ENCODE results near the gene IFT52. TPM values are rescaled to one million over a fixed set of nuclear protein-coding genes. Genes with fewer than 3 reads are reported as not detected.

IFT52 gene
- total and polyA plus RNA-seq, 2 of the 8 experiments (the other 6 are each of a cell fraction or from before 2014, with no cell fraction given), result 35.6 to 40.4 TPM

DNA sequence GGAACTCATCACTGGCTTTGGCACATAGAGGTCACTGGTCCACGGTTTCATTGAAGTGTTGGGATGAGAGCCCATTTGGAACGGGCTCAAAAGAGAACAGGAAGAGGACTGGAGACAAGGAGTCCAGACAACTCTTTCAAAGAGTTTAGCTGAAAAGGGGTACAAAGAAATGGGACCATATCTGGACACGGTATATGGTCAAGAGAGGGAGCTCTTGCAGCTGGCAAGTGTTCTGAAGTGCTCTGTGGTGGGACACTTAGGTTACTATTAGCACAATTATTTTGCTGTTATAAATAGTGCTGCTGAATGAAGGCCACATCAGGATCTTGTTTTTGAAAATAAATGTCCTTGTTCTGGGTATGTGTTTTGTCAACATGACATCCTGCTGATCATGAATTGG is 27.3 kb upstream of the IFT52 start:
- FAIRE-seq, result no peak
- Histone ChIP-seq H2BK120ac (replicated peaks; ENCODE audit: low read depth, low read length) (no peak overlapping the region), H3K79me2 (ENCODE audit: control insufficient read depth in 1 of 2, insufficient read depth in 2 of 2, low read length in 2 of 2) (no peaks in the 10 kb centered on the region), H2BK15ac (ENCODE audit: low read length) (no peak overlapping the region), H3K18ac (ENCODE audit: extremely low read depth, low read length) (no peak overlapping the region), H4K91ac (replicated peaks; ENCODE audit: insufficient read length, low read length) (no peak overlapping the region), H4K8ac (ENCODE audit: extremely low read depth, insufficient read depth, low read length) (no peak overlapping the region), H3K4ac (replicated peaks; ENCODE audit: insufficient read length, low read depth, low read length) (no peak overlapping the region), H3K27ac (ENCODE audit: low read depth, low read length) (no peak overlapping the region), H2BK12ac (ENCODE audit: low read depth, low read length) (no peak overlapping the region), H4K20me1 (replicated peaks in 1 of 2; ENCODE audit: control insufficient read depth in 1 of 2, insufficient read depth in 2 of 2, low read length in 2 of 2) (no peaks in the 10 kb centered on the region), H2AFZ (ENCODE audit: low read length) (no peak overlapping the region), H3K4me1 (replicated peaks in 1 of 4; ENCODE audit: control insufficient read depth in 3 of 4, insufficient read depth in 4 of 4, low read length in 3 of 4) (no peaks in the 10 kb centered on the region; a peak in 1 of 7 replicates), H3K9me3 (ENCODE audit: insufficient read depth in 2 of 2, low read depth in 1 of 2, low read length in 1 of 2) (no peaks in the 10 kb centered on the region), H3K27me3 (replicated peaks in 1 of 4; ENCODE audit: control insufficient read depth in 3 of 4, extremely low read depth in 1 of 4, insufficient read depth in 3 of 4, low read length in 3 of 4) (no peaks in the 10 kb centered on the region), H2AK5ac (ENCODE audit: low read depth, low read length) (no peak overlapping the region), H3K14ac (ENCODE audit: insufficient read length) (no peak overlapping the region), H4K5ac (ENCODE audit: insufficient read length, low read depth, low read length) (no peak overlapping the region), H3K23ac (ENCODE audit: insufficient read length) (no peak overlapping the region), H2BK5ac (ENCODE audit: low read depth, low read length) (no peak overlapping the region), H3K4me3 (ENCODE audit: extremely low read depth in 1 of 4, insufficient read depth in 2 of 4, low read depth in 3 of 4, low read length in 4 of 4) (no peak overlapping the region), H3K9ac (replicated peaks in 1 of 4; ENCODE audit: extremely low read depth in 1 of 4, low read depth in 3 of 4, low read length in 3 of 4) (no peak overlapping the region), H2BK20ac (ENCODE audit: low read length) (no peak overlapping the region), H3K36me3 (ENCODE audit: control insufficient read depth in 2 of 4, insufficient read depth in 4 of 4, low read length in 3 of 4) (no peaks in the 10 kb centered on the region), H3K23me2 (ENCODE audit: low read depth, low read length) (peaks cover 5% of the 10 kb centered on the region), H3K79me1 (ENCODE audit: low read depth, low read length) (no peaks in the 10 kb centered on the region), H3K4me2 (ENCODE audit: insufficient read depth in 1 of 2, low read depth in 2 of 2, low read length in 2 of 2) (no peak overlapping the region), H3K56ac (replicated peaks; ENCODE audit: insufficient read length, low read depth, low read length) (no peak overlapping the region)
- ChIA-PET CTCF (ENCODE audit: partially characterized antibody) (no interaction called here), POLR2A (ENCODE audit: partially characterized antibody) (no interaction called here)
- 73% methylated on average over 3 of the region's 3 CpGs; no CpG with 5 or more reads in 1 of the 2 experiments for WGBS, 2 experiments (ENCODE audit: extremely low coverage in 1 of 2, insufficient coverage in 1 of 2, insufficient read length in 1 of 2, insufficient replicate concordance in 2 of 2, low coverage in 1 of 2, low lambda C conversion rate in 2 of 2, missing lambda C conversion rate in 1 of 2)
- DNase-seq (ENCODE audit: low read depth in 1 of 2, low spot score in 2 of 2), result no peak
- TF ChIP-seq MAX (IDR thresholded peaks at IDR 0.05) (no peak), KDM4A (IDR thresholded peaks at IDR 0.05; ENCODE audit: low read depth, low read length, severe bottlenecking) (no peak), SP1 (IDR thresholded peaks at IDR 0.05; ENCODE audit: low read depth, low read length) (no peak), PHF8 (conservative IDR thresholded peaks at IDR 0.05; ENCODE audit: low read depth, low read length) (no peak), RFX5 (IDR thresholded peaks at IDR 0.05; ENCODE audit: borderline replicate concordance, low read depth, low read length) (no peak), BCL11A (IDR thresholded peaks at IDR 0.05; ENCODE audit: low read depth in 2 of 2, low read length in 2 of 2) (no peak), SIX5 (IDR thresholded peaks at IDR 0.05; ENCODE audit: low read depth, low read length) (no peak), RNF2 (IDR thresholded peaks at IDR 0.05; ENCODE audit: borderline replicate concordance, low read depth, low read length, missing control alignments, poor library complexity, severe bottlenecking) (no peak), CTCF (IDR thresholded peaks at IDR 0.05; ENCODE audit: control extremely low read depth in 1 of 3, insufficient read depth in 1 of 3, low read depth in 1 of 3, low read length in 3 of 3) (no peak), POLR2A (IDR thresholded peaks at IDR 0.05; ENCODE audit: control extremely low read depth in 1 of 2, low read depth in 2 of 2, low read length in 2 of 2) (no peak)
- TF ChIP-seq, protein P1, sequence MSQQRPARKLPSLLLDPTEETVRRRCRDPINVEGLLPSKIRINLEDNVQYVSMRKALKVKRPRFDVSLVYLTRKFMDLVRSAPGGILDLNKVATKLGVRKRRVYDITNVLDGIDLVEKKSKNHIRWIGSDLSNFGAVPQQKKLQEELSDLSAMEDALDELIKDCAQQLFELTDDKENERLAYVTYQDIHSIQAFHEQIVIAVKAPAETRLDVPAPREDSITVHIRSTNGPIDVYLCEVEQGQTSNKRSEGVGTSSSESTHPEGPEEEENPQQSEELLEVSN (IDR thresholded peaks at IDR 0.05), result no peak

Measured in H1 (cell line).